K562 (cell line): ENCODE data around the gene UNKL.

Experiments
- CREB1 ChIP-seq, 2 experiments: sonication (generic) in 1 of 2; formaldehyde crosslinking in 1 of 2; IDR thresholded peaks; 2 replicates each; pipeline versions ENCODE4 v1.6.1 to v1.8.0; 2012 to 2022; ENCODE audit warnings: inconsistent platforms in 1 of 2, mild to moderate bottlenecking in 1 of 2, missing genetic modification reagents in 1 of 2, moderate library complexity in 1 of 2
- E2F8 ChIP-seq: fragments of 450-650 bp; IDR thresholded peaks from 2 replicates; pipeline ENCODE4 v1.7.1; 2018; ENCODE audit warnings: mild to moderate bottlenecking, low read depth; ENCODE audit not compliant: partially characterized antibody
- ELK1 ChIP-seq: sonication (generic); formaldehyde crosslinking; IDR thresholded peaks from 2 replicates; pipeline ENCODE4 v1.8.1; 2022; ENCODE audit warnings: missing genetic modification reagents
- ETS1 ChIP-seq: conservative IDR thresholded peaks from 2 replicates; pipeline ENCODE4 v1.6.1; 2011; ENCODE audit warnings: low read depth, mild to moderate bottlenecking, low read length; ENCODE audit not compliant: control insufficient read depth
- MAX ChIP-seq: sonication (generic); formaldehyde crosslinking; IDR thresholded peaks from 2 replicates; pipeline ENCODE4 v1.9.0; 2022; ENCODE audit warnings: mild to moderate bottlenecking, missing genetic modification reagents
- NFRKB ChIP-seq: fragments of 450-650 bp; IDR thresholded peaks from 2 replicates; pipeline ENCODE4 v1.6.1; 2016; ENCODE audit warnings: low read depth
- PHF20 ChIP-seq: fragments of 450-650 bp; IDR thresholded peaks from 2 replicates; pipeline ENCODE4 v1.6.1; 2018; ENCODE audit not compliant: partially characterized antibody
- POLR2A ChIP-seq: fragments of 450-650 bp; conservative IDR thresholded peaks from 2 replicates; pipeline ENCODE4 v1.6.1; 2016
- SMARCA4 ChIP-seq: fragments of 450-650 bp; IDR thresholded peaks from 2 replicates; pipeline ENCODE4 v1.6.1; 2016
- SP1 ChIP-seq: sonication (generic); formaldehyde crosslinking; IDR thresholded peaks from 2 replicates; pipeline ENCODE4 v1.8.1; 2022; ENCODE audit warnings: mild to moderate bottlenecking, missing genetic modification reagents
- ZFP36 ChIP-seq: fragments of 150-350 bp; IDR thresholded peaks from 2 replicates; pipeline ENCODE4 v1.6.1; 2018; ENCODE audit warnings: low read length, low read depth; ENCODE audit not compliant: partially characterized antibody
- ZNF583 ChIP-seq: fragments of 250-450 bp; sonication (Bioruptor Pico); IDR thresholded peaks from 2 replicates; pipeline ENCODE4 v1.4.0; 2020
- TF ChIP-seq, protein P1 (sequence below): fragments of 150-350 bp; conservative IDR thresholded peaks from 2 replicates; pipeline ENCODE4 v1.6.1; 2014; ENCODE audit warnings: low read length
- TF ChIP-seq, protein P2 (sequence below), 3 experiments: IDR thresholded peaks in 2 of 3; conservative IDR thresholded peaks in 1 of 3; 2 replicates each; pipeline ENCODE4 v1.5.1; 2011 to 2012; ENCODE audit warnings: low read length in 3 of 3, mild to moderate bottlenecking in 3 of 3, control low read depth in 2 of 3, improper control_type of control experiment in 1 of 3, inconsistent platforms in 1 of 3, low read depth in 1 of 3, mixed read lengths in 1 of 3, moderate library complexity in 1 of 3; ENCODE audit not compliant: insufficient read depth in 2 of 3

GRCh38 chr16:1392826-1393225 lies 21.7 kb downstream of the UNKL start:
- TF ChIP-seq NFRKB (no peak), ZNF583 (CRISPR knock-in tag) (no peak), POLR2A (no peak), PHF20 (no peak), ETS1 (no peak), SMARCA4 (no peak), E2F8 (no peak), MAX (no peak), CREB1 (IDR thresholded peaks at IDR 0.05) (no peak), CREB1 (CRISPR knock-in tag; IDR thresholded peaks at IDR 0.05) (no peak), ZFP36 (no peak), SP1 (CRISPR knock-in tag) (no peak), ELK1 (CRISPR knock-in tag) (no peak)
- TF ChIP-seq, protein P1, sequence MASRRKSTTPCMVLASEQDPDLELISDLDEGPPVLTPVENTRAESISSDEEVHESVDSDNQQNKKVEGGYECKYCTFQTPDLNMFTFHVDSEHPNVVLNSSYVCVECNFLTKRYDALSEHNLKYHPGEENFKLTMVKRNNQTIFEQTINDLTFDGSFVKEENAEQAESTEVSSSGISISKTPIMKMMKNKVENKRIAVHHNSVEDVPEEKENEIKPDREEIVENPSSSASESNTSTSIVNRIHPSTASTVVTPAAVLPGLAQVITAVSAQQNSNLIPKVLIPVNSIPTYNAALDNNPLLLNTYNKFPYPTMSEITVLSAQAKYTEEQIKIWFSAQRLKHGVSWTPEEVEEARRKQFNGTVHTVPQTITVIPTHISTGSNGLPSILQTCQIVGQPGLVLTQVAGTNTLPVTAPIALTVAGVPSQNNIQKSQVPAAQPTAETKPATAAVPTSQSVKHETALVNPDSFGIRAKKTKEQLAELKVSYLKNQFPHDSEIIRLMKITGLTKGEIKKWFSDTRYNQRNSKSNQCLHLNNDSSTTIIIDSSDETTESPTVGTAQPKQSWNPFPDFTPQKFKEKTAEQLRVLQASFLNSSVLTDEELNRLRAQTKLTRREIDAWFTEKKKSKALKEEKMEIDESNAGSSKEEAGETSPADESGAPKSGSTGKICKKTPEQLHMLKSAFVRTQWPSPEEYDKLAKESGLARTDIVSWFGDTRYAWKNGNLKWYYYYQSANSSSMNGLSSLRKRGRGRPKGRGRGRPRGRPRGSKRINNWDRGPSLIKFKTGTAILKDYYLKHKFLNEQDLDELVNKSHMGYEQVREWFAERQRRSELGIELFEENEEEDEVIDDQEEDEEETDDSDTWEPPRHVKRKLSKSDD, result no peak
- TF ChIP-seq, protein P2, sequence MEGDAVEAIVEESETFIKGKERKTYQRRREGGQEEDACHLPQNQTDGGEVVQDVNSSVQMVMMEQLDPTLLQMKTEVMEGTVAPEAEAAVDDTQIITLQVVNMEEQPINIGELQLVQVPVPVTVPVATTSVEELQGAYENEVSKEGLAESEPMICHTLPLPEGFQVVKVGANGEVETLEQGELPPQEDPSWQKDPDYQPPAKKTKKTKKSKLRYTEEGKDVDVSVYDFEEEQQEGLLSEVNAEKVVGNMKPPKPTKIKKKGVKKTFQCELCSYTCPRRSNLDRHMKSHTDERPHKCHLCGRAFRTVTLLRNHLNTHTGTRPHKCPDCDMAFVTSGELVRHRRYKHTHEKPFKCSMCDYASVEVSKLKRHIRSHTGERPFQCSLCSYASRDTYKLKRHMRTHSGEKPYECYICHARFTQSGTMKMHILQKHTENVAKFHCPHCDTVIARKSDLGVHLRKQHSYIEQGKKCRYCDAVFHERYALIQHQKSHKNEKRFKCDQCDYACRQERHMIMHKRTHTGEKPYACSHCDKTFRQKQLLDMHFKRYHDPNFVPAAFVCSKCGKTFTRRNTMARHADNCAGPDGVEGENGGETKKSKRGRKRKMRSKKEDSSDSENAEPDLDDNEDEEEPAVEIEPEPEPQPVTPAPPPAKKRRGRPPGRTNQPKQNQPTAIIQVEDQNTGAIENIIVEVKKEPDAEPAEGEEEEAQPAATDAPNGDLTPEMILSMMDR (IDR thresholded peaks at IDR 0.05 in 2 of 3, conservative IDR thresholded peaks at IDR 0.05 in 1 of 3; ENCODE audit: insufficient read depth in 2 of 3, low read depth in 1 of 3, low read length in 3 of 3), result peak in 1 of 3 experiments; percentile 10; a peak in 2 of 6 replicates
